IPS-15b (cell line): ENCODE measurements around the gene ALKBH6.

Experiments
- H3K27me3 ChIP-seq: one replicate; pipeline ENCODE4 v1.6.1; 2013; ENCODE audit warnings: low read length; ENCODE audit not compliant: control insufficient read depth, insufficient read depth
- H3K36me3 ChIP-seq: one replicate; pipeline ENCODE4 v1.6.1; 2013; ENCODE audit warnings: low read length; ENCODE audit not compliant: control insufficient read depth, insufficient read depth
- H3K4me1 ChIP-seq: one replicate; pipeline ENCODE4 v1.6.1; 2013; ENCODE audit warnings: mild to moderate bottlenecking, low read length; ENCODE audit not compliant: control insufficient read depth, insufficient read depth
- H3K4me3 ChIP-seq: one replicate; pipeline ENCODE4 v1.5.1; 2013; ENCODE audit warnings: low read depth, low read length
- H3K9ac ChIP-seq: one replicate; pipeline ENCODE4 v1.6.1; 2013; ENCODE audit warnings: low read depth, mild to moderate bottlenecking, low read length
- H3K9me3 ChIP-seq: one replicate; pipeline ENCODE4 v1.6.1; 2013; ENCODE audit warnings: mild to moderate bottlenecking, low read length; ENCODE audit not compliant: control insufficient read depth, insufficient read depth

ALKBH6 gene

GRCh38 chr19:36001605-36002004 is 12.4 kb downstream of the ALKBH6 start:
- Histone ChIP-seq H3K4me3 (no peak overlapping the region), H3K9ac (no peak overlapping the region), H3K9me3 (no peaks in the 10 kb centered on the region), H3K4me1 (no peaks in the 10 kb centered on the region), H3K36me3 (peaks cover 3% of the 10 kb centered on the region), H3K27me3 (no peaks in the 10 kb centered on the region)

GRCh38 chr19:35996777-35997176 is 17.2 kb downstream of the ALKBH6 start:
- Histone ChIP-seq H3K9me3 (no peaks in the 10 kb centered on the region), H3K27me3 (no peaks in the 10 kb centered on the region), H3K4me3 (no peak overlapping the region), H3K36me3 (no peaks in the 10 kb centered on the region), H3K9ac (no peak overlapping the region), H3K4me1 (no peaks in the 10 kb centered on the region)

- Histone ChIP-seq H3K27me3 (no peaks in the 10 kb centered on the region), H3K4me1 (no peaks in the 10 kb centered on the region), H3K4me3 (peak within 1 kb of the TSS; percentile 91), H3K9ac (peak within 1 kb of the TSS; percentile 70), H3K36me3 (no peaks in the 10 kb centered on the region), H3K9me3 (no peaks in the 10 kb centered on the region)
These were observed 18.7 kb downstream of the ALKBH6 start, which contains the start of gene SDHAF1 for GRCh38 chr19:35995048-35995993. Gene SDHAF1, plus strand, starts transcription at chr19:35995188. Its CDS starts 87 bp downstream, at chr19:35995275.

- Histone ChIP-seq H3K27me3 (no peaks in the 10 kb centered on the region), H3K4me3 (no peak overlapping the region), H3K9ac (no peak overlapping the region), H3K9me3 (no peaks in the 10 kb centered on the region), H3K36me3 (no peaks in the 10 kb centered on the region), H3K4me1 (no peaks in the 10 kb centered on the region)
These were observed 20.0 kb downstream of the ALKBH6 start for GRCh38 chr19:35993923-35994598.

DNA sequence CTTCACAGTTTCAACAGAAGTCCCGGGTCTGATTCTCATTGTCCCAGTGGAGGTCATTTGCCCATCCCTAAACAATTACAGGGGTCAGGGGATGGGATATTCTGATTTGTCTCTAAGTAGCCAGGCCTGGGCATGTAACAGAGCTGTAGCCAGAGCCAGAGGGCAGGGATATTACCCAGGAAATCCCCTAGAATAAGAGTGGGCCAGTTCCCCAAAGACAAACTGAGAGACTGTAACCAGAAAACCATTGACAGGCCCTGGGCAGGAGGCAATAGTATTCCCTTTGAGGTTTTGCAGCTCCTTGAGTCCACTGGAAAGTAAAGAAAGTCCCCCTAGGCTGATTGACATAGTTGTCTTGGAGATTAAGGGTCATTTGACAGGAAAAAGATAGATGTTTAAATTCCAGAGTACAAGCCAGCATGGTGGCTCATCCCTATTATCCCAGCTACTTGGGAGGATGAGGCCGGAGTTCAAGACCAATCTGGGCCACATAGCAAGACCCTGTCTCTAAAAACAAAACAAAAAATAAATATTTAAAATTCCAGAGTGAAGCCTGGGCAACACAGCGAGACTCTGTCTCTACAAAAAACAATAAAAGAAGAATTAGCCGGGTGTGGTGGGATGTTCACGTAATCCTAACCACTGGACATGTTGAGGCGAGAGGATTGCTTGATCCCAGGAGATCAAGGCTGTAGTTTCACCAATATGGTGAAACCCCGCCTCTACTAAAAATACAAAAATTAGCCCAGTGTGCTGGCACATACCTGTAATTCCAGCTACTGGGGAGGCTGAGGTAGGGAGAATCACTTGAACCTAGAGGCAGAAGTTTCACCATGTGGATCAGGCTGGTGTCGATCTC is 20.9 kb downstream of the ALKBH6 start:
- Histone ChIP-seq H3K4me3 (no peak overlapping the region), H3K27me3 (no peaks in the 10 kb centered on the region), H3K9ac (no peak overlapping the region), H3K36me3 (no peaks in the 10 kb centered on the region), H3K4me1 (no peaks in the 10 kb centered on the region), H3K9me3 (no peaks in the 10 kb centered on the region)

- no peak overlapping the region for H3K9ac ChIP-seq
- H3K9me3 ChIP-seq = no peaks in the 10 kb centered on the region
- no peaks in the 10 kb centered on the region for H3K4me1 ChIP-seq
- H3K36me3 ChIP-seq = no peaks in the 10 kb centered on the region
- H3K27me3 ChIP-seq = no peaks in the 10 kb centered on the region
- no peak overlapping the region for H3K4me3 ChIP-seq
These were observed 22.1 kb downstream of the ALKBH6 start for GRCh38 chr19:35991731-35992450.

- no peak overlapping the region for H3K4me3 ChIP-seq
- H3K27me3 ChIP-seq = peaks cover 5% of the 10 kb centered on the region
- no peaks in the 10 kb centered on the region for H3K9me3 ChIP-seq
- no peaks in the 10 kb centered on the region for H3K36me3 ChIP-seq
- no peaks in the 10 kb centered on the region for H3K4me1 ChIP-seq
- no peak overlapping the region for H3K9ac ChIP-seq
These were observed 23.0 kb downstream of the ALKBH6 start for GRCh38 chr19:35990771-35991730.

DNA sequence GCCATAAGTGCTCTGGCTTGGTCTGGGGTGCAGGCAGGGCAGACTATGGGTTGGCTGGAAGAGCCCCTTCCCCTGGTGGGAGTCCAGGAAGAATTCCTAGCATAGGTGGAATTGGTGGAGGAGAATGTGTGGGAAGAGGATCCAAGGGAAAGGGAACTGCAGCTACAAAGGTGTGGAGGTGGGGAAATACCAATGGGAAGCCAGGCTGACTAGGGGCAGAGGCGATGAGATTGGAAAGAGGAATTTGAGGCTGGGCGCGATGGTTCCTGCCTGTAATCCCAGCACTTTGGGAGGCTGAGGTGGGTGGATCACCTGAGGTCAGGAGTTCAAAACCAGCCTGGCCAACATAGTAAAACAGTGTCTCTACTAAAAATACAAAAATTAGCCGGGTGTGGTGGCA is 23.9 kb downstream of the ALKBH6 start:
- Histone ChIP-seq H3K4me3 (no peak overlapping the region), H3K4me1 (no peaks in the 10 kb centered on the region), H3K9me3 (no peaks in the 10 kb centered on the region), H3K36me3 (no peaks in the 10 kb centered on the region), H3K27me3 (peaks cover 13% of the 10 kb centered on the region), H3K9ac (no peak overlapping the region)

DNA sequence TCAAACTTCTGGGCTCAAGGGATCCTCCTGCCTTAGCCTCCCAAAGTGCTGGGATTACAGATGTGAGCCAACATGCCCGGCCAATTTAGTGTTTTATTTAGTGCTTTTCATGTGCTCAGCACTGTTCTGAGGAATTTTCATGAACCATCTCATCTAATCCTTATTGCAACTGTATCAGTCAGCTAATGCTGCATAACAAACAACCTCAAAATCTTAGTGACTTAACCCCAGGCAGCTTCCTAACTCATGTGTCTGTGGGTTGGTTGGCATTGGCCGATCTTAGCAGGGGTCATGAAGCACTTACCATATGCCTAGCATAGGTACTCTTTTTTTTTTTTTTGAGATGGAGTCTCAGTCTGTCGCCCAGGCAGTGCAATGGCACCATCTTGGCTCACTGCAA is 25.2 kb downstream of the ALKBH6 start:
- Histone ChIP-seq H3K9me3 (no peaks in the 10 kb centered on the region), H3K4me1 (no peaks in the 10 kb centered on the region), H3K9ac (no peak overlapping the region), H3K4me3 (no peak overlapping the region), H3K36me3 (no peaks in the 10 kb centered on the region), H3K27me3 (peaks cover 15% of the 10 kb centered on the region)

DNA sequence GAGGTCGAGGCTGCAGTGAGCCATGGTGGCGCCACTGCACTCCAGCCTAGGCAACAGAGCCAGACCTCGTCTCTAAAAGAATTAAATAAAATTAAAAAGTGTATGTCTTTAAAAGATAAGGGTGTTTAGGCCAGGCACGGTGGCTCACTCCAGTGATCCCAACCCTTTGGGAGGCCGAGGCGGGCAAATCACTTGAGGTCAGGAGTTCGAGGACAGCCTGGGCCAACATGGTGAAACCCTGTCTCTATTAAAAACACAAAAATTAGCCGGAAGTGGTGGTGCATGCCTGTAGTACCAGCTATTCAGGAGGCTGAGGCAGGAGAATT is 26.5 kb downstream of the ALKBH6 start:
- H3K27me3 ChIP-seq = peaks cover 17% of the 10 kb centered on the region
- no peaks in the 10 kb centered on the region for H3K9me3 ChIP-seq
- no peaks in the 10 kb centered on the region for H3K36me3 ChIP-seq
- no peak overlapping the region for H3K4me3 ChIP-seq
- H3K9ac ChIP-seq = no peak overlapping the region
- H3K4me1 ChIP-seq = no peaks in the 10 kb centered on the region
